HG02763 (cell line): Measurements from ENCODE around the gene BFAR.
"Not testable (repeated sequence)": the region's sequence is repeated elsewhere in the genome, so short reads cannot be mapped to it uniquely, and the experiment has no call there.

Experiments
- ATAC-seq: cut with Tn5 transposase; IDR thresholded peaks from one replicate; pipeline ENCODE4 v1.9.1; 2021; ENCODE audit warnings: mild to moderate bottlenecking, moderate library complexity; ENCODE audit not compliant: unreplicated experiment

BFAR gene

DNA sequence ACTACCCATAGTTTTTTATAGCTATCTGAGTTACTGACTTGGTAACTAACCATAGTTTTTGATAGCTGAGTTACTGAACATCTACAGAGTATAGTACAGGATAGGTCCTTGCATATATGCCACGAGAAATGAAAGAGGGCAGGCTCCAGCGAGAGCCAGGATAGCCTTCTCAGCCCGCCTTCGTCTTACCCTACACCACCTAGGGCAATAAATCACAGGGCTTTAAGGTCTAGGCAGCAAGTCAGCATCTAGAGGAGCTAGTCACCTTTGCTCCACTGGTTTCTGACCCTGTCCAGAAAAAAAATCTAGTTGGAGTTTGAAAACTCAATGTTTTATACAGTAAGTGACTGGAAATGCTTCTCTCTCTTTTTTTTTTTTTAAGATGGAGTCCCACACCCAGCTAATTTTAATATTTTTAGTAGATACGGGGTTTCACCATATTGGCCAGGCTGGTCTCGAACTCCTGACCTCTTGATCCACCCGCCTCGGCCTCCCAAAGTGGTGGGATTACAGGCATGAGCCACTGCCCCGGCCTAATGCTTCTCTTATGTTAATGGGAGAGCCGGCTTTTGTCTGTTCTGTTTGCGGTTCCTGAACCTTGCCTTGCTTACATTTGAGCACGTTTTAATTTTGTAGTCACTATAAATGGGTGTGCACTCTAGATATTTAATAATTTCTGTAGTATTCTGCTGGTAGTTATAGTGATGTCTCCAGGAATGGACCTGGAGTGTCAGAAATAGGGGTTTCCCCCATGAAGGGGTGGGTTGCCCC, 2.8 kb downstream of the BFAR start:
- no peak for ATAC-seq

DNA sequence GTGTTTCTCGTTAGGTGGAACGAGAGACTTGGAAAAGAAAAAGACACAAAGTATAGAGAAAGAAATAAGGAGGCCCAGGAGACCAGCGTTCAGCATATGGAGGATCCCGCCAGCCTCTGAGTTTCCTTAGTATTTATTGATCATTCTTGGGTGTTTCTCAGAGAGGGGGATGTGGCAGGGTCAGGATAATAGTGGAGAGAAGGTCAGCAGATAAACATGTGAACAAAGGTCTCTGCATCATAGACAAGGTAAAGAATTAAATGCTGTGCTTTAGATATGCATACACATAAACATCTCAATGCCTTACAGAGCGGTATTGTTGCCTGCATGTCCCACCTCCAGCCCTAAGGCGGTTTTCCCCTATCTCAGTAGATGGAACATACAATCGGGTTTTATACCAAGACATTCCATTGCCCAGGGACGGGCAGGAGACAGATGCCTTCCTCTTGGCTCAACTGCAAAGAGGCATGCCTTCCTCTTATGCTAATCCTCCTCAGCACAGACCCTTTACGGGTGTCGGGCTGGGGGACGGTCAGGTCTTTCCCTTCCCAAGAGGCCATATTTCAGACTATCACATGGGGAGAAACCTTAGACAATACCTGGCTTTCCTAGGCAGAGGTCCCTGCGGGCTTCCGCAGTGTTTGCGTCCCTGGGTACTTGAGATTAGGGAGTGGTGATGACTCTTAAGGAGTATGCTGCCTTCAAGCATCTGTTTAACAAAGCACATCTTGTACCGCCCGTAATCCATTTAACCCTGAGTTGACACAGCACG, 3.6 kb downstream of the BFAR start:
- ATAC-seq = not testable (repeated sequence)

DNA sequence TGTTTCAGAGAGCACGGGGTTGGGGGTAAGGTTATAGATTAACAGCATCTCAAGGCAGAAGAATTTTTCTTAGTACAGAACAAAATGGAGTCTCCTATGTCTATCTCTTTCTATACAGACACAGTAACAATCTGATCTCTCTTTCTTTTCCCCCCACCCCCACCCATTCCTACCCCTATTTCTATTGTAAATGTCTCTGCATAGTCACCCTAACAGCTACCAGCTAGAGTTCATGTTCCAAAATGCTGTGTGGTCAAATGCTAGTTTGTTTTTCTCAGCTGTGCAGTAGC, 4.1 kb downstream of the BFAR start:
- ATAC-seq = not testable (repeated sequence)

DNA sequence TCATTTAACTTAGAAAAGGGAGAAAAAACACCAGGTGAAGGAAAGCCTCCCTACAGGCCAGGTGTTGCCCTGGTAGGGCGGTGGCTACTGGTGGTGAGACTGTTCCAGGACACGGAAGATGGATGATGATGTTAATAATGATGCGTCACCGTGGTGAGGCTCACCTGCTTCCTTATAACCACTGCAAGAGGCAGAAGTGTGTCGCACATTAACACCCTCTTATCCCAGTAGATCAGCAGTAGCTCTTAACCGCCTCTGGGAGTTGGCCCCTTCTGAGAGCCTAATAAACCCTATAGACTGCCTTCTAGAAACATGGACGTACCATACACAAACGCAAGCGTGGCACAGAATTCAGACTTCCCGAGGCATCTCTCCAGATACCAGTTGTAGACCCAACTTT, 7.8 kb downstream of the BFAR start:
- ATAC-seq = no peak

DNA sequence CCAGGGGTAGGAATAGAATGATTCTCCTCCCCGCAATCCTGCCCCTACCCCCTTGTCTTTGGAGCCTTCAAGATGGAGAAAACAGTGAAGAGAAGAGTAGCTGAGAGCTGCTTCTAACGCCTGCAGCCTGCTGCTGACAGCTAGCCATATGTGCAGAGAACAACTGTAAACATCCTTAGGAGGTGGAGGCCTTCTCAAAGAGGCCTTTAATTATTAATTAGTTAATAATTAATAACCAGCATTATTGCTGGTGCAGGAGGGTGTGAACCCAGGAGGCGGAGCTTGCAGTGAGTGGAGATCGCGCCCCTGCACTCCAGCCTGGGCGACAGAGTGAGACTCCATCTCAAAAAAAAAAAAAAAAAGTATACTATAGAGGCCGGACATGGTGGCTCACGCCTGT, 8.5 kb downstream of the BFAR start:
- ATAC-seq = no peak

DNA sequence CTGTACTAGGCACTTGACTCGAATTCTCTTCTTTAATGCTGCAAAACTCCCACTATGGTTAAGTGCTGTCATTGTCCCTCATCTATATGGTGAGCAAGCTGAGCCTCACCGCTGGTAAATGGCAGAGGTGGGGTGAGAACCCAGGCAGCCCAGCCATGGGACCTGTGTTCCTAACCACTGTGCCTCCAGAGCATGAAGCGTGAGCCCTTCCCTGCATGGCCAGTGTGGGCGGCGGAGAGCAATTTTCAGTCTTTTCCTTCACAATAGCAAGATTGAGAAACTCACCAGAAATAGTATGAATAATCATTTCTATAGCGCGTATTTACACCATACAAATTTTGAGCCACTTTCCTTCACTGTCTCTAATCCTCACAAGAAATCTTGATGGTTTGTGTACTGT, 9.2 kb downstream of the BFAR start:
- ATAC-seq = no peak

DNA sequence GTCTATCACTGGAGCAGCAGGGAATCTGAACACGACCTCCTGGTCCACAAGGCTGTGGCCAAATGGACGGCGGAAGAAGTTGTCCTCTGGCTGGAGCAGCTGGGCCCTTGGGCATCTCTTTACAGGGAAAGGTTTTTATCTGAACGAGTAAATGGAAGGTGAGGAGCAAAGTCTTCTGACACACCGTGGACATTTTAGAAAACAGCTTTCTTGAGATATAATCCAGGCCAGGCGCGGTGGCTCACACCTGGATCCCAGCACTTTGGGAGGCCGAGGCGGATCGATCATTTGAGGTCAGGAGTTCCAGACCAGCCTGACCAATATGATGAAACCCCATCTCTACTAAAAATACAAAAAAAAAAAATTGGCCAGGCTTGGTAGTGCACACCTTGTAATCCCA, 17.1 kb downstream of the BFAR start:
- no peak for ATAC-seq

DNA sequence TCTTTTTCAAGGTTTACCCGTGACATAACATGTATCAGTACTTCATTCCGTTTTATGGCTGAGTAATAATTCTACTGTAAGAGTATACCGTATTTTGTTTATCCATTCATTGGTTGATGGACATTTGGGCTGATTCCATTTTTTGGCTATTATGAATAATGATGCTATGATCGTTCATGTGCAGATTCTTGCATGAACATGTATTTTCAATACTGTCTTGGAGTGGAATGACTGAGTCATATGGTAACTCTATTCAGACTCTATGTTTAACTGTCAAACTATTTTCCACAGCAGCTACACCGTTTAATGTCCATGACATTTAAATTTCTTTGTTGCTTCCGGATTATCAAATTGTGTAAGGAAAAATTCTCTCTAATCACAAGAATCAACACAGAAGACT, 17.9 kb downstream of the BFAR start:
- no peak for ATAC-seq

DNA sequence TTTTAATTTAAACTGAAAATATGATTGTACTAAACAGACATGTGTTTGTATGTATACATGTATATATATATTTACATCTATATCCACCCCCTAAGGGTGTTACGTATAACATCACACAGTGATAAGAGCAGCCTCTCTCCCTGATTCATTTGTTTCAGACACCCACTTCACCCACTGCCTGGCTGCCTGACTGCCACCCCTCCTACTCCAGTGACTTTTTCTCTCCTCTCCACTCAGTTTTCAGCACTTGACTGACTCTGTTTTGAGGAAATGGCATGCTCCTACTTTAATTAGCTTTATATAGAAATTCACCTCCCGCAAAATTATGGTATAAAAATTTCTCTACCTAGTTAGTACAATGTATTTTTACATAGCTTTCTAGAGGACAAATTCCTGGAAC, 20.0 kb downstream of the BFAR start:
- no peak for ATAC-seq

DNA sequence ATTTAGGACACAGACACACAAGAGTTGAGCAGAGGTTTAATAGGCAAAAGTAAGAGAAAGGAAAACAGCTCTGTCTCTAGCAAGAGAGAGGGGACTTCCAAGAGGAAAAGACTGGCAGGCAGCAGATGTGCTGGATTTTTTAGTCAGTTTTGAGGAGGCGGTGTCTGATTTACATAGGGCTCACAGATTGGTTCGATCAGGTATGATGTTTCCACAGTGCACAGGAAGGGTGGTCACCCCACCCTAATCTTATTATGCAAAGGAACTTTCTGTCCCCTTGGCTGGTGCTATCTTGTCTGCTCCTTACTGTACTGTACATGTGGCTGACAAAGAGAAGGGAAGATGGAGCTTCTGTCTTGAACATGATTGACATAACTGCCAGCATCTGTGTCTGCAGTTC, 25.3 kb downstream of the BFAR start:
- peak; percentile 76 for ATAC-seq

DNA sequence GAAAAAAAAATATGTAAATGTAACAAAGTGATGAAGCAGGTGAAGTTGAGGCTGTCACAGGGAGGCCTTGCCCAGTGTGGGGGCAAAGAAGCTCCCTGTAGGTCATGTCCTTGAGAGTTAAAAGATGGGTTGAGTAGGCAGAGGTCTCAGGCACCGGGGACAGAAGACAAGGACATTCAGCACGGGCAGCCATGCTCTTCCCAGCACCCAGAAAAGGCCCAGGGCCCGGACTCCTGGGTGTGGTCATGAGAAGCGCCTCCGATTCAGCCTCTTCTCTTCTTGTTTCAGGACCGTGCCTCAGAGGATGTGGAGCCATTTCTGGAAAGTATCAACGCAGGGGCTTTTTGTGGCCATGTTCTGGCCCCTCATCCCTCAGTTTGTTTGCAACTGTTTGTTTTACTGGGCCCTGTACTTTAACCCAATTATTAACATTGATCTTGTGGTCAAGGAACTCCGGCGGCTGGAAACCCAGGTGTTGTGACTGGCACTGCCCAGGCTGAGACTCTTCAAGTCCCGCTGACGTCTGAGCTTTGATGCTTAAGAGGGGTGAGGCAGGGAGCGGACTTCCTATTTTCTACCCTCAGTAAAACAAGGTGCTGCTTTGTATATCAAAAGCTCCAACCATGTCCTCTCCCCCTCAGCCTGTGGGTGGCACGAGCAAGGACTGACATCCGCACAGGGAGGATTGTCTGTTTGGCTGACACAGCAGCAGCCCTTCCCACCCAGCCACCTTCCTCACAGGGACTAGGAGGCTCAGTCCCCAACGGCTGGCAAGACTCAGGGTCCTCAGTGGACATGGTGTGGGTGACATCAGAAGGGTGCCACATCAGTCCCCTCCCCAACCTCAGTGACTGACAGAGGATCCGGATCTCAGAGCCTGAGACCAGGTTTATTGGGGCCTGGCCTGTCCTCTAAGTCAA, 34.9 kb downstream of the BFAR start:
- no peak for ATAC-seq

DNA sequence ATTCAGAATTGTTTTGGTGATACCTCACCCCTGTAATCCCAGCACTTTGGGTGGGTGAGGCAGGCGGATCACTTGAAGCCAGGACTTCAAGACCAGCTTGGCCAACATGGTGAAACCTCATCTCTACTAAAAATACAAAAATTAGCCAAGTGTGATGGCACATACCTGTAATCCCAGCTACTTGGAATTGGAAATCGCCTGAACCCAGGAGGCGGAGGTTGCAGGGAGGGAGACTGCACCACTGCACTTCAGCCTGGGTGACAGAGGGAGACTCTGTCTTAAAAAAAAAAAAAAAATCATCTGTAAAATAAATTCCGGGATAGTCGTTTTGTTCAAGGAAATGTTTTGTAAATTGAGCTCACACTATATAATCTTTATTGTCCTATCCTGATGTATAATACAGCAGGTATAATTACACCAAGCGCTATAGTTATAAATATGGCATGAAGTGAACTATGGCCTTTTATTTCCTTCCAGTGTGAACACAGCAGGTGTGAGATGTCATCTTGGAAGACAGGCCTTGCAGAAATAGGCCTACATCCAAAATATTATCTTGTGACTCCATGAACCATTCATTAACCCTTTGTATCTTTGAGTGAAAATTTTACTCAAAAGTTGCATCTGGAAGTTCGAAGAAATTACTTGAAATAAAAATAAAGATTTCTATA, 35.9 kb downstream of the BFAR start:
- ATAC-seq = no peak

DNA sequence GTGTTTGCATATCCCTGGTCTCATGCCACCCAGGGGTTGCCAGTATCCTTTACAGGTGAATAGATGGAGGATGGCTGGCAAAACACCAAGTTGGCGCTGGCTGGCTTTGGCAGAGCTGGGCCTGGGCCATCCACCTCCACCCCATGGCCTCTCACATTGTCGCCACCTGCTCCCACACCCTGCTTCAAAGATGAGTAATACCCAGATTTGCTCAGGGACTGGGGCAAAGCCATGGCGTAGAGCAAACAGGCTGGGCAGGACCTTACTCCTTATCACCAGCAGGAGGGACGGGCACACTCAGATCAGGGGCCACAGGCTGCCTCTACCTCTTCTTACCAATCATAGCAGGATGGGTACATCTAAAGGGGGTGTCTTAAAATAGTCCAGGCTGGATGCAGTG, 37.0 kb downstream of the BFAR start:
- ATAC-seq = no peak

DNA sequence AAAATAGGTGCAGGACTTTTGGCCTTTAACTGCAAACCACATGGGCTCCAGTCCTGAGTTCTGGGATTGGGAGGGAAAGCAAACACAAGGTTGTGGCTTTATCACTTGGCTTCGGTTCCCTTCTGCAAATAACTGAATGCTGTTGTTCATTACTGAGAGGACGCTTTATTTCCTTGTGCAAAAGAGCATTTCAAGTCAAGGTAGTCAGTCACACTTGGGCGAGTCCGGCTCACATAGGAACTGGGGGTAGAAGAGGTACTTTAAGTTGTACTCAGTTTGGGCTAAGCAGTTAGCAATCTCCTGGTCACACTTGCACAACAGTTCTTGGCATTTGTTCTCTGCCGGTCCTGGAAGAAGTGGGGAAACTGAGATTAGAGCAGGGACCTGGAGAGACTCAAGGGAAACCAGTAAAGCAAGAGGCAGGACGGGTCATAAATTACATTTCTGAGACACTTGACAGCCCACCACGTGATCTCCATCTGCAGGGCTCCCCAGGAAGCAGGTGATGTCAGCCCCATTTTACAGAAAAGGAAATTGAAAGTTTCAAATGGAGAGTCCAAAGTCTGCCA, 39.7 kb downstream of the BFAR start:
- no peak for ATAC-seq

DNA sequence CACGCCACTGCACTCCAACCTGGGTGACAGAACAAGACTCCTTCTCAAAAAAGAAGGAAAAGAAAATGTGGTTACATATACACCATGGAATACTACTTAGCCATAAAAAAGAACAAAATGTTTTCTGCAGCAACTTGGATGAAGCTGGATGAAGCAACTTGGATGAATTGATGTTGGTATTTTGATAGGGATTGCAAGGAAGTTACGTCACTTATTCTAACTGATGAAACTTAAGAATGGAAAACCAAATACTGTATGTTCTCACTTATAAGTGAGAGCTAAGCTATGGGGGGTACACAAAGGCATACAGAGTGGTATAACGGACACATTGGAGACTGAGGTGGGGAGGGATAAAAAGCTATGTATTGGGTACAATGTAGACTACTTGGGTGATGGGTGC, 43.9 kb downstream of the BFAR start:
- no peak for ATAC-seq

DNA sequence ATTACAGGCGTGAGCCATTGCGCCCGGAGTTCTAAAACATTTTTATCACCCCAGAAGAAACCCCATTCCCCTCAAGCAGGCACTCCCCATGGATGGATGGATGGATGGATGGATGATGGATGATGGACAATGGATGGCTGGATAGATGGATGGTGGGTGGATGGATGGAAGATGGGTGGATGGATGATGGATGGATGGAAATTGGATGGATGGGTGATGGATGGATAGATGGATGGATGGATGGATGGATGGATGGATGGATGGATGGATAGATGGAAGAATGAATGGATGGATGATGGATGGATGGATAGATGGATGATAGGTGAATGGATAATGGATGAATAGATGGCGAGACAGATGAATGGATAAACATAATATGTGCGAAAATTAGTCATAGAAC, 44.9 kb downstream of the BFAR start:
- no peak for ATAC-seq

DNA sequence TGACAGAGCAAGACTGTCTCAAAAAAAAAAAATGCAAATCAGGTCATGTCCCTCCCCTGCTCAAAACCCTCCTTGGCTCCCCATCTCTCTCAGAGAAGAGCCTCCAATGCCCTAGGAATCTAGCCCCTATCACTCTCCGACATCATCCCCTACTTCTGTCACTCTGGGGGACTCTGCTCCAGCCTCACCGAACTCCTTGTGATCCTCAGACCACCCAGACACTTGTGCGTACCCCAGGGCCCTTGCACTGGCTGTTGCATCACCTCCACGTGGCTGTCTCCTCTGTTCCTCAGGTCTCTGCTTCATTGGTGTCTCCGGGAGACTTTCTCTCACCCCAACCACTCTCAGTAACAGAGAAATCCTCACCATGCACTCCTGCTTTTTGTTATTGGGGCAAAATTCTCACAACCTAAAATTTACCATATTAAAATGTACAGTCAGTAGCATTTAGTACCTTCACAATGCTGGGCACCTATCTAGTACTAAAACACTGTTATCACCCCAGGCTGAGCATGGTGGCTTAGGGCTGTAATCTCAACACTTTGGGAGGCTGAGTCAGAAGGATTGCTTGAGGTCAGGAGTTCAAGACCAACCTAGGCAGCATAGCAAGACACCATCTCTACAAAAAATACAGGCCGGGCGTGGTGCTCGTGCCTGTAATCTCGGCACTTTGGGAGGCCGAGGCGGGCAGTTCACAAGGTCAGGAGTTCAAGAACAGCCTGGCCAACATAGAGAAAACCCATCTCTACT, 46.2 kb downstream of the BFAR start:
- ATAC-seq = no peak

DNA sequence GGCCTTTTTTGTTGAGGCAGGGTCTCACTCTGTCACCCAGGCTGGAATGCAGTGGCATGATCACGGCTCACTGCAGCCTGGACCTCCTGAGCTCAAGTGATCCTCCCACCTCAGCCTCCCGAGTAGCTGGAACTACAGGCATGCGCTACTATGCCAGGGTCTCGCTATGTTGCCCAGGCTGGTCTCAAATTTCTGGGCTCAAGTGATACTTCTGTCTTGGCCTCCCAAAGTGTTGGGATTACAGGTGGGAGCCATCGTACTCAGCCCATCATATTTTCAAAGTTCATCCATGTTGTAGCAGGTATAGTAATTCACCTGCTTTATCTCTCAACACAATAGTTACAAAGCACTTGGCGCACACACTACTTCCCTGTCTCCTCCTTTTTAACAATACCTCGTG, 47.6 kb downstream of the BFAR start:
- not testable (repeated sequence) for ATAC-seq

DNA sequence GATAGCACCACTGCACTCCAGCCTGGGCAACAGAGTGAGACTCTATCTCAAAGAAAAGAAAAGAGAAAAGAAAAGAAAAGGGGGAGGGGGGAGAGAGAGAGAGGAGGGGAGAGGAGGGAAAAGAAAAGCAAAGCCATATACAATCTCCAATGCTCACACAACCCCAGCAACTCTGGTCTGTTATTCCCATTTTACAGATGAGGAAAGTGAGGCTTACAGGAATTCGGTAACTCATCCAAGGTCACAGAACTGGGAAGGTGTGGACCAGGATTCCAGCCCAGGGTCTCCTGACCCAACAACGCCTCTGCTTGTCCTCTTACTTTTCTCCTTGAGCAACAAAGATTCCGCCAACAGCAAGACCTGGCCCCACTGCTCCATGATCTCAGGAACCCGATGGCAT, 48.4 kb downstream of the BFAR start:
- ATAC-seq = no peak

DNA sequence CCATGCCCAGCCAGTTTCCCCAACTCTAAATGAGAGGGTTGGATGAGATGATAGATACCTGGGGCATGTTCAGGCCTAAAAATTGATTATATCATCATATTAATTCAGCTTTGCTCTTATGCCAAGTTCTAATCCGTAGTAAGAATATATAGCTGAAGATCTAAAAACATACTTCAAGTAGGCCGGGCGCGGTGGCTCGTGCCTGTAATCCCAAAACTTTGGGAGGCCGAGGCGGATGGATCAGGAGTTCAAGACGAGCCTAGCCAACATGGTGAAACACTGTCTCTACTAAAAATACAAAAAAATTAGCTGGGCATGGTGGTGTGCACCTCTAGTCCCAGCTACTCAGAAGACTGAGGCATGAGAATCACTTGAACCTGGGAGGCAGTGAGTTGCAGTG, 49.4 kb downstream of the BFAR start:
- ATAC-seq = no peak
